Smooth muscle cell (in vitro differentiated cells): Measurements from ENCODE around the gene SRBD1. TPM values are rescaled to one million over a fixed set of nuclear protein-coding genes. Genes with fewer than 3 reads are reported as not detected.

Experiments
- DNase-seq: peaks from one replicate; lab custom pipeline; 2025; ENCODE audit not compliant: unreplicated experiment; lab: John Stamatoyannopoulos, UW
- H2AFZ ChIP-seq: fragments of 200-600 bp; sonication (generic); 2 replicates; pipeline ENCODE4 v1.6.0; 2016; ENCODE audit warnings: antibody characterized with exemption, low read depth, mild to moderate bottlenecking
- H3F3A ChIP-seq: fragments of 200-600 bp; sonication (generic); 2 replicates; pipeline ENCODE4 v1.6.0; 2017; ENCODE audit warnings: antibody characterized with exemption, low read depth
- H3K27ac ChIP-seq: fragments of 200-600 bp; sonication (generic); 2 replicates; pipeline ENCODE4 v1.5.1; 2016; ENCODE audit warnings: low read depth, mild to moderate bottlenecking
- H3K27me3 ChIP-seq: fragments of 200-600 bp; sonication (generic); 2 replicates; pipeline ENCODE4 v1.6.1; 2016; ENCODE audit warnings: low read depth, mild to moderate bottlenecking
- H3K36me3 ChIP-seq: fragments of 200-600 bp; sonication (generic); 2 replicates; pipeline ENCODE4 v1.5.1; 2016; ENCODE audit warnings: low read depth
- H3K4me1 ChIP-seq: fragments of 200-600 bp; sonication (generic); 2 replicates; pipeline ENCODE4 v1.5.1; 2016; ENCODE audit warnings: low read depth
- H3K4me2 ChIP-seq: fragments of 200-600 bp; sonication (generic); 2 replicates; pipeline ENCODE4 v1.6.0; 2016; ENCODE audit warnings: mild to moderate bottlenecking
- H3K4me3 ChIP-seq: fragments of 200-600 bp; sonication (generic); 2 replicates; pipeline ENCODE4 v1.5.1; 2016; ENCODE audit warnings: mild to moderate bottlenecking
- H3K79me2 ChIP-seq: fragments of 200-600 bp; sonication (generic); 2 replicates; pipeline ENCODE4 v1.6.0; 2016; ENCODE audit warnings: low read depth, mild to moderate bottlenecking
- H3K9ac ChIP-seq: fragments of 200-600 bp; sonication (generic); 2 replicates; pipeline ENCODE4 v1.6.0; 2016; ENCODE audit warnings: low read depth
- H3K9me3 ChIP-seq: fragments of 200-600 bp; sonication (generic); replicated peaks from 2 replicates; pipeline ENCODE4 v1.5.1; 2016; ENCODE audit warnings: low read depth
- H4K20me1 ChIP-seq: fragments of 200-600 bp; sonication (generic); 2 replicates; pipeline ENCODE4 v1.6.0; 2016; ENCODE audit warnings: low read depth
- CTCF ChIP-seq: fragments of 200-600 bp; sonication (generic); IDR thresholded peaks from 2 replicates; pipeline ENCODE4 v1.5.1; 2017; ENCODE audit warnings: borderline replicate concordance, mild to moderate bottlenecking, antibody characterized with exemption; ENCODE audit not compliant: insufficient read depth, poor library complexity, severe bottlenecking
- WGBS: methylation state at CpG from one replicate; pipeline ENCODE4 v1.1.7; 2016; ENCODE audit warnings: low lambda C conversion rate; 5-methylcytosine and 5-hydroxymethylcytosine counted together
- polyA plus RNA-seq: library from polyadenylated mRNA; unstranded; fragments of >200 nt; fragmentation: Nextera tagmentation; extraction: Ambion mirVana; gene quantifications from 2 replicates; pipeline ENCODE4 v1.2.1, GENCODE V29; 2016
- total RNA-seq: library from RNA; depleted of rRNA; stranded (reverse); fragments of >200 nt; gene quantifications from 2 replicates; pipeline ENCODE4 v1.2.3, GENCODE V29; 2014

Gene SRBD1
- total and polyA plus RNA-seq, 2 experiments from 2014 or later = 11.1 to 22.5 TPM

- no peaks in the 10 kb centered on the region for H3K27me3 ChIP-seq
- H3K4me2 ChIP-seq = no peak overlapping the region
- no peaks in the 10 kb centered on the region for H3K36me3 ChIP-seq
- DNase-seq = no peak
- WGBS = 93% methylated on average over 3 of the region's 3 CpGs
- no peaks in the 10 kb centered on the region for H3K79me2 ChIP-seq
- H3K27ac ChIP-seq = no peak overlapping the region
- no peak overlapping the region for H3K9ac ChIP-seq
- no peaks in the 10 kb centered on the region for H3F3A ChIP-seq
- H3K9me3 ChIP-seq = no peaks in the 10 kb centered on the region
- TF ChIP-seq CTCF = no peak
- H3K4me3 ChIP-seq = no peak overlapping the region
- no peak overlapping the region for H2AFZ ChIP-seq
- no peaks in the 10 kb centered on the region for H4K20me1 ChIP-seq
- H3K4me1 ChIP-seq = peaks cover 3% of the 10 kb centered on the region
These were observed 169.5 kb downstream of the SRBD1 start for GRCh38 chr2:45441571-45441970.

- no peak for TF ChIP-seq CTCF
- WGBS = 89% methylated on average over 6 of the region's 6 CpGs
- Histone ChIP-seq H3K79me2 (no peaks in the 10 kb centered on the region), H3K9ac (no peak overlapping the region), H3K9me3 (no peaks in the 10 kb centered on the region), H2AFZ (no peak overlapping the region), H3K4me2 (no peak overlapping the region), H3K36me3 (no peaks in the 10 kb centered on the region), H3K4me1 (peaks cover 3% of the 10 kb centered on the region), H3K4me3 (no peak overlapping the region), H3K27ac (no peak overlapping the region), H3F3A (no peaks in the 10 kb centered on the region), H3K27me3 (no peaks in the 10 kb centered on the region), H4K20me1 (no peaks in the 10 kb centered on the region)
- DNase-seq = no peak
These were observed 171.0 kb downstream of the SRBD1 start for GRCh38 chr2:45439788-45440773.

- H3K36me3 ChIP-seq = no peaks in the 10 kb centered on the region
- H3K27ac ChIP-seq = no peak overlapping the region
- no peaks in the 10 kb centered on the region for H4K20me1 ChIP-seq
- no peak overlapping the region for H2AFZ ChIP-seq
- 96% methylated on average over 3 of the region's 3 CpGs for WGBS
- no peaks in the 10 kb centered on the region for H3F3A ChIP-seq
- no peak for DNase-seq
- H3K4me2 ChIP-seq = no peak overlapping the region
- H3K27me3 ChIP-seq = no peaks in the 10 kb centered on the region
- H3K9ac ChIP-seq = no peak overlapping the region
- H3K4me3 ChIP-seq = no peak overlapping the region
- no peak for TF ChIP-seq CTCF
- no peaks in the 10 kb centered on the region for H3K79me2 ChIP-seq
- no peaks in the 10 kb centered on the region for H3K9me3 ChIP-seq
- no peaks in the 10 kb centered on the region for H3K4me1 ChIP-seq
These were observed 172.0 kb downstream of the SRBD1 start for GRCh38 chr2:45438872-45439665.
